Stimulated activated CD4-positive, alpha-beta T cell treated with anti-CD3 and anti-CD28 coated beads, Interleukin-4, amount 100 ng/mL, for 1 hour (primary cell): ENCODE results near the gene OSBP.
"Not testable (repeated sequence)": the region's sequence is repeated elsewhere in the genome, so short reads cannot be mapped to it uniquely, and the experiment has no call there.

Source experiments
- DNase-seq: peaks from one replicate; pipeline ENCODE4 v3.0.0-alpha.2; 2020

Gene OSBP

DNA sequence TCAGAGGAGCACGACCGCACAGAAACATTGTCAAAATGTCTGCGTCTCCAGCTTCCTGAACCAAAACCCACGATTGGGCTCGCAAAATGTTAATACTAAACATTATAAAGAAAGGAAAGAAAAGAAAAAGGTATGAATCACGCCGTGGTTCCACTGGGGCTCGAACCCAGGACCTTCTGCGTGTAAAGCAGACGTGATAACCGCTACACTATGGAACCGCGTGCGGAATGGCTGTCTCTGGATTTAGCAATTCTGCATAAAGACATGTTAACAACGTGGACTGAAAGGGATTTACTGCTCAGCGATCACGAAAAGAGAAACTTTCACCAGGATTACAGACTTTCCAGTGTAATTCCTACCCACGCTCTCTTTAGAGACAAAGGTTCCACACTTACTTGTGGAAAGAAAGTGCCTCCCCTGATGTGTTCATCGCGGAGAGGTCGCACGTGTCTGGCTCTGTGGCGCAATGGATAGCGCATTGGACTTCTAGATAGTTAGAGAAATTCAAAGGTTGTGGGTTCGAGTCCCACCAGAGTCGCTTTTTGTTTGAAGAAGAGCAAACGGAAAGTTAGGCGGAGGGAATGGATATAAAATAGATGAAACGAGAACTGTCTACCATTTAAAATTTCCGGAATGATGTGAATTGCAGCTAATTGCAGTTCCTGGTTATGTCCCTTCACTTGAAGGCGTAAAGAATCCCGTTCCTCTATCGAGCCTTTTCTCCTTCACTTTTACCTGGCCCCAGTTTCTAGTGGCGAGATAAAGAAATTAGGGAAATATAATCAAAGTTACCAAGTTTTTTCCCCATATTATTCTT is 64.5 kb downstream of the OSBP start:
- peak; percentile 76 for DNase-seq

DNA sequence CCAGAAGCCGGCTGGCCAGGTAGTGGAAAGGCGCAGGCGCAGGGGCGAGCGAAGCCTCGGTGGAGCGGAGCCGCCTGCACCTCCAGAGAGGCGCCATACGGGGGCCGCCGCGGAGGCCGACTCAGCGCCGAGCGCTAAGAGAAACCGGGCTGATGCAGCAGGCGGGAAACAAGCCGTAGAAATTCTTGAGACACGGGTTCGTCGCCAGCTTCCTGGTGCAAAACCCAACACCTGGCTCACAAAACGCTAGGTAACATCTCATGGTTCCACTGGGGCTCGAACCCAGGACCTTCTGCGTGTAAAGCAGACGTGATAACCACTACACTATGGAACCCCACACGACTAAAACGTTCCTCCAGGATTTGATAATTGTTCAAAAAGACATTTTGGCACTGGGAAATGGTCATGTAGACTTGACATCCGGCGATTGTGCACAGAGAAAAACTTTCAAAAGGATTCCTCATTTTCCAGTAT is 65.2 kb downstream of the OSBP start:
- DNase-seq = peak; percentile 85

DNA sequence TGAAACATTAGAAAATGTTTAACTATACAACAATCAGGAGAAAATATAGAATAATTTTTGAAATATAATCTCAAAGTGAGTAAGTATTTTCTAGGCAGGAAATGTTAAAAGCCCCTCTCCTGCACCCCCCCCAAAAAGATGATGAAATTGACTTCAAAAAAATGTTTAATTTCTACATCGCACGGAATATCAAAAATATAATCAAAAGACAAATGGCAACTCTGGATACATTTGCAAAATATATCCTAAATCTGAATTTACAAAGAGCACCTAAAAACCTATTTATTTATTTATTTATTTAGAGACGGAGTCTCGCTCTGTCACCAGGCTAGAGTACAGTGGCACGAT is 67.3 kb downstream of the OSBP start:
- DNase-seq = no peak

DNA sequence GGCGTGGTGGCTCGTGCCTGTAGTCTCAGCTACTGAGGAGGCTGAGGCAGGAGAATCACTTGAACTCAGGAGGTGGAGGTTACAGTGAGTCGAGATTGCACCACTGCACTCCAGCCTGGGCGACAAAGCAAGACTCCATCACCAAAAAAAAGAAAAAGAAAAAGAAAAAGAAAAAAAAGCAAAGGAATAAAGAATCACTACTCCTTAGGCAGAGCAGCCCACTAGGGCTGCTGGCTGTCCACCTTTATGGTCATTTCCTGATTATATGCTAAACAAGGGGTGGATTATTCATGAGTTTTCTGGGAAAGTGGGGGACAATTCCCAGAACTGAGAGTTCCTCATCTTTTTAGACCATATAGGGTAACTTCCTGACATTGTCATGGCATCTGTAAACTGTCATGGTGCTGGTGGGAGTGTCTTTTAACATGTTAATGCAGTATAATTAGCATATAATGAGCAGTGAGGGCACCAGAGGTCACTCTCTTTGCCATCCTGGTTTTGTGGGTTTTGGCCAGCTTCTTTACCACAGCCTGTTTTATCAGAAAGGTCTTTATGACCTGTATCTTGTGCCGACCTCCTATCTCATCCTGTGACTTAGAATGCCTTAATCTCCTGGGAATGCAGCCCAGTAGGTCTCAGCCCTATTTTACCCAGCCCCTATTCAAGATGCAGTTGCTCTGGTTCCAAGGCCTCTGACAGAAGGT is 67.8 kb downstream of the OSBP start:
- not testable (repeated sequence) for DNase-seq

DNA sequence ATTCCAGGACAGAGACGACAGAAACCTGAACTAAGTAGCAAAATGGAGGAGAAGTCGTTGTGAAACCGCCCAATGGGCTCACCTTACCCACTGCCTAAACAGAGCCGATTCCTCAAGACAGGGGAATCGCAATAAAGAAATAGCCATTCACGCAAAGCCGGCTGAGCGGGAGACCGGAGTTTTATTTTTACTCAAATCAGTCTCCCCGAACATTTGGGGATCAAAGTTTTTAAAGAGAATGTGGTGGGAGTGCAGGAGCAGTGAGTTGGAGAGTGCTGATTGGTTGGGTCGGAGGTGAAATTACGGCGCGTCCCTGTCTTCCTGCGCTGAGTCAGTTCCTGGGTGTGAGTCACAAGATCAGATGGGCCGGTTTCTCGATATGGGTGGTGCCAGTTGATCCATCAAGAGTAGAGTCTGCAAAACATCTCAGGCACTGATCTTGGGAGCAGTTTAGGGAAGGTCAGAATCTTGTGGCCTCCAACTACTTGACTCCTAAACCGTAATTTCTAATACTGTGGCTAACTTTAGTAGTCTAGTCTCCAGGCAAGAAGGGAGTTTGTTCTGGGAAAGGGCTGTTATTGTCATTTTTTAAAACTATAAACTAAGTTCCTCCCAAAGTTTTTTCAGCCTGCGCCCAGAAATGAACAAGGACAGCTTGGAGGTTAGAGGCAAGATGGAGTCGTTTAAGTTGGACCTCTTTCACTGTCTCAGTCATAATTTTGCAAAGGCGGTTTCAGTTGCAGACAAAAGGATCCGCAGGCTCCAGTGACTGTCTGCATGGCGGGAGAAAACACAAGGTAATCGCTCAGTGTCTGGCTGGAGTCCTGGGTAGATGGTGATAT is 70.2 kb downstream of the OSBP start:
- DNase-seq = no peak

DNA sequence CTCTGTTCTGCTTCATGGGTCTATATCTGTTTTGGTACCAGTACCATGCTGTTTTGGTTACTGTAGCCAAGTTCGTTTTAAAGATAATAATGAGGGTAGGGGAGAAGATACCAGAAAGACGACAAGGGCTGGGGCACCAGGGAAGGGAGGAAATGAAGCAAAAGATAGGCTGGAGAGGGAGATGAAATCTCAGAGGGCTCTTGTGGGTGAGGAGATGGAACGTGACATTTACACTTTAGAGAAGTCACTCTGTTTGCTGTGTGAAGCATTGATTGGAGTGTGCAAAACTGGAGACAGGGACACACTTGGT is 70.8 kb downstream of the OSBP start:
- DNase-seq = no peak

DNA sequence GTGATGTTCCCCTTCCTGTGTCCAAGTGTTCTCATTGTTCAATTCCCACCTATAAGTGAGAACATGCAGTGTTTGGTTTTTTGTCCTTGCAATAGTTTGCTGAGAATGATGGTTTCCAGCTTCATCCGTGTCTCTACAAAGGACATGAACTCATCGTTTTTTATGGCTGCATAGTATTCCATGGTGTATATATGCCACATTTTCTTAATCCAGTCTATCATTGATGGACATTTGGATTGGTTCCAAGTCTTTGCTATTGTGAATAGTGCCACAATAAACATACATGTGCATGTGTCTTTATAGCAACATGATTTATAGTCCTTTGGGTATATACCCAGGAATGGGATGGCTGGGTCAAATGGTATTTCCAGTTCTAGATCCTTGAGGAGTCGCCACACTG is 71.9 kb downstream of the OSBP start:
- DNase-seq = not testable (repeated sequence)

DNA sequence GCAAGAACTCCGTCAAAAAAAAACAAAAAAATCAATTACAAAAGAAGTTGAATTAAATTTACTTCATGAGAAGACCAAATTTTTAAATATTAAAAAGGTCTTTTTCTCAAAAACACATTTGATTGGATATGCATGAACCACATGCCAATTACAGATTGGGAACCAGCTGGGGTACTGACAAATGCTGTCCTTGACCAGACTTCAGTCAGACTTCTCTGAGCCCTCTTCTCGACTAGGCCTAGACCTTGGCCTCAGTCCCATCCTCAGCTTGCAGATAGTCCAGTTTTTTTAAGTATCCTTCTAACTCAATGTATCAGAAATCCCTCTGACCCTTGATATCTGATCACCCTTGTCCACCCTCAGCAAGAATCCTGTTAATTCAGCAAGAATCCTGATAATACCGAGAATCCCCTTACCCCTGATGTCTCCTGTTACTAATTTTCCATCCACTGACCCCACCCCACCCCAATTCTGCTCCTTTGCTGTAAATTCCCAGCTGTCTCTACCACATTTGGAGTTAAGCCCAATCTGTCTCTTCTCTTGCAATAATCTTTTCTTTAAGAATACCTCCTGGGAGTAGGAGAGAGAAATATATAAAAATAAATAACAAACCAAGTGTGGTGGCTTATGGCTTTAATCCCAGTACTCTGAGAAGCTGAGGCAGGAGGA is 73.3 kb downstream of the OSBP start:
- no peak for DNase-seq

DNA sequence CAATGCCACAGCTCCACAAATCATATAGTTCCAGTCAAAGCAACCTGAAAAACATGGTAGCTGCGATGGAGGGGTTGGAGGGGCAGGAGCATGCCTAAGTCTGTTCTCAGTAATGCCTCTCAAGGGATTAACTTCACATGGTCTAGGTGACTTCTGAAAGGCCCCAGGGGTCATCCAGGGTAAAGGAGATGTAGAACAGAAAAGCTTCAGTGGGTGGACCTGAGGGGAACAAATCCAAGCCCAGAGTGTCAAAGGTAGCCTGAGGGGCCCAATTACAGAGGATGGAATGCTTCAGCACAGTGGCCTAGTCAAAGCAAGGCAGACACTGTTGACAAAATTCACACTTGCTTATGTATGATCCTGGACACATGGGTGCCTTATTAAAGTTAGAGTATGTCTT is 80.9 kb downstream of the OSBP start:
- no peak for DNase-seq

DNA sequence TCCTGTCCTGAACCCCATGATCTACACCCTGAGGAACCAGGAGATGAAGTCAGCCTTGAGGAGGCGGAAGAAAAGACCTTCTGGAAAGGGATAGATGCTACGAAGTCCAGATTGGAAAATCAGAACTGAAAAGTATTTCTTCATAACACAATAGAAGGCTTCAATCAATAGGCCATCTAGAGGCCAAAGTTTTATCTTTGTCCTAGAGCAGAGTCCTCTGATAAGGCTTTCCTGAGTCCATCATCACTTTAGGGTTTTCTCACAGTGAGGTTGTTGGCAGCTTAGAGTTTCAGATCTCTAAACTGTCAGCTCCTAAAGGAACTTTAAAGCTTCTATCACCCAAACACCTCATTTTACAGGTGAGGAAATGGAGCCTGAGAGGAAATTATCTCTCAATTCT is 83.0 kb downstream of the OSBP start:
- DNase-seq = no peak

DNA sequence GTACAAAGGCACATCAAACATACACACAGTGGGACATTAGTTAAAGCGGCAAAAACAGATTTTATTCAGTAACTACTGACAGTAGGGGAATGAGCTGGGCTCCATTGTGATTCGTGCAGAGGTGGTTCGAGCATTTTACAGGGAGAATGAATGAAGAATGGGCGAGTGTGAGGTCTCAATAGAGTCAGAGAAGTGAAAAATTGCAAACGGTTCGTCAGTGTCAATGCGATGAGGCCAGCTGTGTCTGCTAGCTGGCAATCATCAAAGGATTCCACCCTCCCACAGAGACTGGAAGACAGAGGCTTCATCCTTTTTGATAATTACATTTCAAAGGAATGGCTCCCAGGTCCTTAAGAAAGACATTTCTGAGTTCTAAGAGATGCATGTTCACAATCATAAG is 86.9 kb downstream of the OSBP start:
- DNase-seq = no peak
